GM21526 (cell line): ENCODE measurements around the gene TPPP2.

Source experiments
- ATAC-seq: cut with Tn5 transposase; IDR thresholded peaks from one replicate; pipeline ENCODE4 v1.9.1; 2021; ENCODE audit warnings: moderate library complexity; ENCODE audit not compliant: unreplicated experiment, low FRiP score

The TPPP2 gene

DNA sequence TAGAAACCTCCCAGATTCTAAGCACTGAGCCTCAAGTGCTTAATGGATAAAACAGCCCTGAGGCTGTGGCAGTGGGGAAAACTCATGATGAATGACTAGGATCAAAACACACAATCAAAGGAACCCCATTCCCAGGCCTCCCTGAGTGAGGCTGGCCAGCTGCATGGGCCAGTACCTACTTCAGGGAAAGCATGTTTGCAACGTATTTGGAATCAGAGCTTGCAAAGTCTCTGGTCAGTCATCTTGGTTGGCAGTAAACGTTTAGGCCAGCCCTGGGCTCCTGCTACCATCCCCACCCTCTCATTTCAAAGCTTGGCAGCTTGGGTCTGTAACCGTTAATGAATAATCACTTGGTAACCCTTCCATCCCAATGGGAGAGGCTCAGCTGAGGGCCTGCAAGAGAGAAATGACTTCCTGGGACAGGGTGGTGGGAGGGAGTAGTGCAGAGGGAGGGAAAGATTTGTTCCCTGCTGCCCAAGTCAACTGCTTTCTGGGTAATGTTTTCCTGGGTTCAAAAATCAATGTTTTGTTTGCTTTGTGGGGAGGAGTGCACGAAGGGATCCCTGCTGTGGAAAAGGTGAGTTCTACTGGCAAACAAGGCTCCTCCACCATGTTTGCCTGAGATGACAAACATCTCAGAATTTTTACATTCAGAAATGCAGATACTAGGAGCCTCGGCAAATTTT lies 25.6 kb downstream of the TPPP2 start:
- no peak for ATAC-seq

DNA sequence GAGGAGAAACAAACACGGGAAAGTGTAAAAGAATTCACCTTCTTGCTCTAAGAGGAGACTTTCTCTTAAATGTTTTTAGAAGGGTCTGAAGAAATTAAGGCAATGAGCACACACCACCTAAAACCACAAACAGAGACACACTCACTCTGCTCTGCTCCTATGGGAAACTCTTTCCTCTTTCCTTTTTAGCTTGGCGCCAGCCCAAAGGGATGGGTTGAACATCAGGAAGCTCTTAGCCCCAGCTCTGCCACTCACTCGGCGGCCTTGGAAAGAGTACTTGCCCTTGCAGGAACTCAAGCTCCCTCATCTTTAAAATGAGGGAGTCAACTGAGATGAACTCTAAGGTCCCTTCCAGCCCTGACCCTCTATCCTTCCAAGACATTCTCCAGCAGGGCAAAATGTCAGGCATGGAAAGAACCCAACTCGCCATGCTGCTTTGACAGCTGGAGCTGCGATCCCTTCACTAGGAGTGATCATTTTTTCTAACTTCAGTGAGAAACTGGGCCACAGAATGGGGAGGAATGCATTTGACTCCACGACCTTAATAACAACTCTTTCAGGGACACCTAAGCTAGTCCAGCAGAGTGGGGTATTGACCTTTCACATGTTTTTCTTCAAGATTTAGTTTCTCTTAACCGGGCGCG lies 26.6 kb downstream of the TPPP2 start:
- ATAC-seq: no peak

DNA sequence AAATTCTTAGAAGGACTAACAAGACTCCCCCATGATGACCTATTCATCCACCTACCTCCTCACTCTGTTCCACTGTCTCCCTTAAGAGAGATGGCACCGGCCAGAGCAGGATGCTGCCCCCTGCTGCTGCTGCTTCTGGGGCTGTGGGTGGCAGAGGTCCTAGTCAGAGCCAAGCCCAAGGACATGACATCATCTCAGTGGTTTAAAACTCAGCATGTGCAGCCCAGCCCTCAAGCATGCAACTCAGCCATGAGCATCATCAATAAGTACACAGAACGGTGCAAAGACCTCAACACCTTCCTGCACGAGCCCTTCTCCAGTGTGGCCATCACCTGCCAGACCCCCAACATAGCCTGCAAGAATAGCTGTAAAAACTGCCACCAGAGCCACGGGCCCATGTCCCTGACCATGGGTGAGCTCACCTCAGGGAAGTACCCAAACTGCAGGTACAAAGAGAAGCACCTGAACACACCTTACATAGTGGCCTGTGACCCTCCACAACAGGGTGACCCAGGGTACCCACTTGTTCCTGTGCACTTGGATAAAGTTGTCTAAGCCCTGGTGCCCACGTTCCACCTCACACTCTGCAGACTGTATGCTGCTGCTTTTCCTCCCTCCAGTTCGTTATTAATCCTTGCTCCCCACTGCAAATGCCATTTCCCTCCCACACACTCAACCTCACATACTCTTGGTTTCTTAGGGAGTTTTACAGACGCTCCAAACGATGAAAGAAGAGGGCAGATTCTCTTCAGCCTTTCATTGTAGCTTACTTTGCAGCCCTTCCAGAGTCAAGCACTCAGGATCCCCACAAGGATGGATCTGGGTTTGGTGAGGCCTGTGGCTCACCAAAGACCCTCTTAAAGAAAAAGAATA lies 28.0 kb downstream of the TPPP2 start, which contains the start of gene RNASE8:
TSS of gene RNASE8 (plus strand) at position 20 of the 873 bp plus-strand sequence. CDS start at position 91, 71 bp downstream.
- ATAC-seq: no peak

DNA sequence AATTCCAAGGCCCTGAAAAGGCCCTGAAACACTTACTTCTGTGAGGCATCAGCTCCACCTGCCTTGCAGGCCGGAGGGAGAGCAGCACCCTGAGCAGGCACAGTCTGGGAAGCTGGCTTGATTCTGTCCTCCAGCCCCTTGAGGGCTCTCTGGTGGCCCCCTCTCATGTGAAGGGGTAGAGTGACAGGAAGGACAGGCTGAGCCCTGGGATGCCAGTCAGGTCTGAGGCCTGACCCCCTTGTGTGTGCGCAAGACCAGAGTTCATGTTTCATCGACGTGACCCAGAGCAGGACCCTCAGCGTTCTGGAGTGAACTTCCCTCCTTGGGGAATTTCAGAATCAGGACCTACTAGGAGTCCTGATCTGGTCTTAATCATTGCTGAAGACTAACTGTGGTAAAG lies 28.9 kb downstream of the TPPP2 start:
- ATAC-seq: no peak

DNA sequence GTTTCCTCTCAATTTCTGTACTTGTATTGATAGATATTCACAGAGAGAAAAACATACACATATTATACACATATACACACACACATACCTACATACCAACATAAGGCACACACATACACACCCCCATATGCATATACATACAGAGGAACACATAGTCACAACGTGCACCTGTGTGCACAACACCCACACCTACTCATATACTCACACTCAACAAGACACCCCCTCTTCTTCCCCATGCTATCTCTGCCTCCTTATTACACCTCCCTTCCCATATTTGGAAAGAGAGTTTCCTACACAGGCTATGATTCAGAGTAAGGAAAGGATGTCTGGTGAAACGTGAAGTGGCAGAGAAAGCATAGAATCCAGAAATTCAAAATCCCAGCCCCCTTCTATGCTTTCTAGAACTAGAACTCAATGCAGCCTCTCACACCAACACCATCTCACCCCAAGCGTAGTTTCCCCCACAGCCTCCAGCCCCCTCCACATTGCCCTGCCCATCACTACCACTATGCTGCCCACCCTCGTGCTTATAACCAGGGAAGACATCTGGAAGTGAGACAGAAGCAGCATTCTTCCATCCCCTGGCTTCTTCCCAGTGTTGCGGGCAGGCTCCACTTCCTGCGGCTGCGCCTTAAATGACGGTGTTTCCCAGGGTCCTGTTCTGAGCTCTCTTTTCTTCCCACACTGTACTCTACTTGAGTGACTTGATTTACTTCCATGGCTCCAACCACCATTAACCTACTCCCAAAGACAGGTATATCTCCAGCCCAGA lies 30.0 kb downstream of the TPPP2 start:
- ATAC-seq: no peak

DNA sequence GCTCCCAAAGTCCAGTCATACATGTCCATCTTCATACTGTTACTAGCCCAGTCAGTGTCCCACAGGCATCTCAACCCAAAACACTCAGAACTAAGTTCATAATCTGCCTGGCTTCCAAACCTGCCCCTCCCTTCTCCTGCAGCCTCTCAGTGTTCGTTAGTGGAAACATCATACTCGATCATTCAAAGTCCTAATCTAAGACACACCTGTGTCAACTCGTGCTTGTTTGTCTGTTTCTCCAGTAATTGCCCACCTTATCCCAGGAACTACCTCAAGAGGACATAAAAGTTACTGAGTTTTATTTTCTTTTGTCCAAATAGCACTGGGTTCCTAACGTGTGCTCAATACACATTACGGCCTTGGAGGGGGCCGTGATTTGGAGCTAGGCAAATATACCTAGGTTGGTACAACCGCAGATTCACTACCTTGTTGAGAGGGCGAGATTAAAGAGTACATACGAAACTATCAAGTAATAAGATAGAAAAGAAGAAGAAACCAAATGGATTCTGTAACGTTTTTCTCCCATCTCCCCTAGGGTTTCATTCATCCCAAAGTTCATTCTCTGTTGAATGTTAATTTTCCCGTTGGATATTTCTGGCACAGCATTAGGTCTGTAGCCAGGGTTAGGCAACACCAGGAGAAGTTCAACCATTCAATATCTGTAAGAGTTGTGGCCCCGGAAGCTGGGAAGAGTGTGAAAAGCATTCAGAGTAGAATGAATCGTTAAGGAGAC lies 30.8 kb downstream of the TPPP2 start:
- no peak for ATAC-seq

DNA sequence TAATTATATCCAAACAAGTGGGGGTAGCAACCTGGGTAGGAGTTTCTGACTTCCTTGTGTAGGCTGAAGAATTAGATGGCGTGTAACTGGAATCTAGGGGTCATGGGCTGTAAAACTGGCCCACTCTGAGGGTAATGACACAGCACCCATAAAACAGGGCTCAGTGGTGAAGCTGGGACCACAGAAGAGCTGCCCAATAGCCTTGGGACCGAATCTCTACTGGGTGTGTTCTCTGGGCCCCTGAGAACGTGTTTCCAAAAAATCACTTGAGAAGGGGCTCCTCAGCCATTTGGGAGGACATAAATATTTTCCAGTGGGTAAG lies 31.3 kb downstream of the TPPP2 start:
- no peak for ATAC-seq

DNA sequence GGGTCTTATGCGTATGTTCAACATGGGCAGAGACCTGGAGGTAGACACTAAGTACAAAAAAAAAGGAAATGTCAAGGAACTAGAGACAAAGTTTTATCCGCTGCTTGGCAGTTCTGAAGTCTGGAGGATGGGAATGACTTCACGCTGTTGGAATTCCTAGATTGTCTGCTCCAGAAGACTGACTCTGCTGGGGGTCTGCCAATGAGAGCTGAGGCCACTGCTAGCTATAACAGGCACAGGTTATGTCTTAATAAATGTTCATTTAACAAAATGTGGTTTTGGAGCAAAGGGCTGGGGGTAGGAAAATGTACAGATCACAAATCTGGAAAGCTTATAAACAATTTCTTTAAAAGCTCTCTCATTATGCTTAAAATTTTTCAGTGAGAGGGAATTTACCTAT lies 33.5 kb downstream of the TPPP2 start:
- no peak for ATAC-seq

DNA sequence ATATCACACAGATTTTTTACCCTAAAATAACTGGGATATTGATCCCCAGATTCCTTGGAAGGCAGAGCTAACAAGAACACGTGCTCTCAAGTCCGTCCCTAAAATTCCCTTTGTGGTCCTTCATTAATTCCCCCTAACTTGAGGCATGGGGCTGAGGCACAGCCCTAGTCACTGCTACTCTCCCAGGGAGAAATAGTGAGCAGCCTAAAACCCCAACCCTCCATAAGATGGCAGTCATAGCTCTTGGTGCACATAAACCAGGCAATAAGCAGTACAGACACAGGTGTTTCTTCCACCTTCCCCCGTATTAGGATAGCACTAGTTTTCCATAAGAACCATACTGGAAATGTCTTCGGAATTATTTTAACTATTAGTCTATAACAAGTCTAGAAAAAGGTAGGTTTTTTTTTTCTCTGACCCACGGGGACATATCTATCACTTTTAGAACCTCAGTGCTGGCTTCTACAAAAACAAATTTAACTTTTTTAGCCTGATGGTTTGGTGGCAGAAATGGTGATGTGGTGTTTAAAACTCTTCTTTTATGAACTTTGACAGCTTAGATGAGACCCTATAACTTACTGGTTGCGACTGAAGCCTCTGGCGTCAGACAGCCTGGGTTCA lies 37.0 kb downstream of the TPPP2 start:
- ATAC-seq: no peak

DNA sequence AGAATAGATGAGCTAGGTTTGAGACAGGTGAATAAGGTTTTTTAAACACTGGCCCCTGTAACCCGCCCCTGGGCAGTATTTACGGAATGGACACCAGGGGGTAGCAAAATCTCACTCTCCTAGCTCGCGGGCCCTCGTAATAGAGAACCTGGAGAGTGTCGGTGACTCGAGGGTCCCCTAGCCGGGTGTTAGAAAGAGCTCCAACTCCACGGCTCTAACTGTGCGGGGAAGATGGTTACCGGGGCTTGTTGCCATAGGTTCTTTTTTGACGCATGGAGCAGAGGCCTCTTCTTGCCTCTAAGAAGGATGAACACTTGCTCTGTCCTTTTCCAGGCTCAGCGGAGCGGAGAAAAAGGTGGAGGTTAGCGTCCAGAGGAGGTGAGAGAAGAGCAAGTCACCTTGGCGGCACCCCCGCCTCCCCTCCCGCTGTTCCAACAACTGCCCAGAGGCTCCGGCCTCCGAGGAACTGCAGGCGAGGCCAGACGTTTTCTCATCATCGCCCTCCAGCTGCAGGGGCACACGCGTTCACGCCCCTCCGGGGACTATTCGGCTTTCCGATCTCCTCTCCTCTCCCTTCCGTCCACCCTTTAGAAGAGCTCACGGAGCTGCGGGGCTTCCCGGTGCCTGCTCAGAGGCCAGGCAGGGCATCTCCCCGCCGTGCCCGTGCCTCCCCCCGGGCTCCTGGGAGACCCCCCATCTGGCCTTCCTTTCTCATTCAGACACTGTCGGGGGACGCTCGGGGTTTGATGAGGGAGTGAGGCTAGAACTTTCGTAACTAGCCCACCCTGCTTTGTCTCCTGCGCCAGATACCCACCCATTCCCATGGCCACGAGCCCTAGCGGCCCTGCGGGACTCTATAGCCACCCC lies 38.7 kb downstream of the TPPP2 start:
- no peak for ATAC-seq

DNA sequence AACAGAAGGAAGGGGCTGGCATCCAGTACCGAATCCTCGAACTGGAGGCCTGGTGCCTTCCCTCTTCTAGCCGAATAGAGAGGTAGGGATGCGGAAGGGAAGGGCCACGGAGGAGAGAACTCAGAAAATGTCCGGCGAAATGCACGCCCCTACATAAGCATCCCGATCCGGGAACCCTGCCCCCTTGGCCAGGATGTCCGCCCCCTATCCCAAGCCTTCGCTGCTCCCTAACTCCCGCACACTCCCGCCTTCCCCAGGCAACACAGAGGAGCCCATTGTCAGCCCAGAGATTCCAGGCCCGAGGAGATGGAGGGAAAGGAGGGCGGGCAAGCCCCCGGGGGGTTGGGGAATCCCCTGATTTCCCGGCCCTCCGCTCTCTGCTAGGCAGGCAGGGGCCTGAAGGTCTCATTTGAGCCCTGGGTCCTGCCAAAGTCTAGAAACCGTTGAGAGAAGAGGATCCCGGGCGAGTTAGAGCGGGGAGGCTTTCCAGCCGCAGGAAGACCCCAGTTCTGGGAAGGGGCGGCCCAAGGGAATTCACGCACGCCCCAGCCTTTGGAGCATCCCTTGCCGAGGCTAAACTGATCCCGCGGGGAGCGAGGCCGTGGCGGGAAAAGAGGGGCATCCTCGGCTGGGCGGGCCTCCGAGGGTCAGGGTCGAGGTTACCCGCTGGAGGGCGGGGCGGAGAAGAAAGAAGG lies 39.5 kb downstream of the TPPP2 start:
- ATAC-seq: no peak

DNA sequence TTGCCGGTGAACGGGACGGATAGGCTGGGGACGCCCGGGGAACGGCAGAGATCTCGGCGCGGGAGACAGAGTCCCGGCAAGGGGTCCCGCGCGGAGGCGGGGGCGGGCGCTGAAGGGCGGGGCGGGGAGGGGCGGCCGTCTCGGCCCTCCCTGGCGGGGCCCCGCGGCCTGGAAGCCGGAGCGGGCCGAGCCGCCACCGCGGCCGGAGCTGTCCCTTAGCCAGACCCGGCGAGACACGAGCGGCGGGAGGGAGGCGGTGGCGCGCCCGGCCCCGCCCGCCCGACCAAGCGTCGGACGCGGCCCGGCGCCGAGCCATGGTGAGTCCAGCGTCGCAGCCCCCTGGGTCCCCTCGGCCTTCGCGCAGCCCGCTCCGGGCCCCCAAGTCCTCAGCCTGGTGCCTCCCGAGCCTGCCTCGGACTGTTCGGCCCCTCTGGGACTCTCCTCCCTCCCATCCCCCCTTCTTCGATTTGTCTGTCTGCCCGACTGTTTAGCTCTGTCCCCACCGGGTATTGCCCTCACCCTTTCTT lies 40.1 kb downstream of the TPPP2 start, which contains the start of gene ARHGEF40:
TSS of gene ARHGEF40 (plus strand) at position 222 of the 527 bp plus-strand sequence. CDS start at position 315, 93 bp downstream.
- no peak for ATAC-seq

DNA sequence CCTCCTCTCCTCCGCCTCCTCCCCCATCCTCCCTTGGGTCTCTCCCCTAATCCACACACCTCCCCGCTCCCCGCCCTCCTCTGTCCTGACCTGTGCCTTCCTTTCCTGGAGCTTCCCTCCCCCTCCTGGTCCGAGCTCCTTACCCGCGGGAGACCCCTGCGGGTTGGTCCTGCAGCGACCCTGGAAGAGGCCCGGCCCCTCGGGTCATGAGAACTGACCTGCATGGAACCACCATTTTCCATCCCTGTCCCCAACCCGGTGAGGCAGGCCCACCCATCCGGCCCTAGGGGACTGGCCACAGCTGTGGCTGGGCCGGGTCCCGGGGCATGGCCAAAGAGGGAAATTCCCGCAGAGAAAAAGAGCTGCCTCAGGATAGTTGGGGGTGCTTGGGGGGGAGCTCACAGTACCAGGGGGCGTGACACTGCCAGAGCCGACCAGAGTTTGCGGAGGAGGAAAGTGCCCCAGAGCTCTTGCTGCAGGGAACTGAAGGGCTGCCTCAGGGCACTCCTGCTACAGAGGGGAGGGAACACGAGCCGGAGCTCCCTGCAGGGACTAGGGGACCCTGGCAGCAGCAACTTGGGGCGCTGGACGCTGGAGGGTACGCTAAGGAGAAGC lies 40.7 kb downstream of the TPPP2 start:
- no peak for ATAC-seq

DNA sequence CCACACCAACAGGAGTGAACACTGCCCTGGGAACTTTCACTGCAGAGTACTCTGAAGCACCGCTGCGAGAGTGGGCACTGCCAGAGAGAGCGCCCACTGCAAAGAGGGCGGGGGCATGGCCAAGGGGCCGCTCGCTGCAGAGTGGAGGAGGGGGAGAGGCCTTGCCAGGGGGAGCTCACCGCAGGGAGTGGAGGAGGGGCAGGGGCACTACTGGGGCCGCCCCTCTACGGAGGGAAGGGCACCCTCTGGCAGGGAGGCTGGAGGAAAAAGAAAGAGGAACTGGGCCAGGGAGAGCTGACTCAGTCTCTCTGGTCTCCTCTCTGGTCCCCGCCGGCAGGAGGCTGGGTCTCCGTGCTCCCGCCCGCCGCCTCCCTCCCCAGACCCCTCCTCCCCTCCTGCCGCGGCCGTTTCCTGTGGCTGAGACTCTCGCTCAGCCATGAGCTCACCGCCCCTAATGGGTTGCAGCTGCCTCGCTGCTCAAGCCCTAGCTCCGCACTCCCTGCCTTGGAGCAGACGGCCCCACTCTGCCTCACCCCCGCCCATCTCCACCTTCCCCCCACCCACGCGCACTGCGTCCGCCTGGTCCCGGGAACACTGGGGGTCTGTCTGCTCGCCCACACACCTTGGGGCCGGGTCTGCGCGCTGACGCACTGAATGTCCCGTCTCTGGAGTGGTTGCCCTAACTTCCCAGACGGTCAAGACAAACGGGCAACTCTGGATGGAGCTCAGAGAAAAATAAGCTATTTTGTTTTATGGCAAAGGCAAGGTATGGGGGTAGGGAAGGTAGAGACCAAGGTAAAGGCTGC lies 41.4 kb downstream of the TPPP2 start:
- peak; percentile 67 for ATAC-seq

DNA sequence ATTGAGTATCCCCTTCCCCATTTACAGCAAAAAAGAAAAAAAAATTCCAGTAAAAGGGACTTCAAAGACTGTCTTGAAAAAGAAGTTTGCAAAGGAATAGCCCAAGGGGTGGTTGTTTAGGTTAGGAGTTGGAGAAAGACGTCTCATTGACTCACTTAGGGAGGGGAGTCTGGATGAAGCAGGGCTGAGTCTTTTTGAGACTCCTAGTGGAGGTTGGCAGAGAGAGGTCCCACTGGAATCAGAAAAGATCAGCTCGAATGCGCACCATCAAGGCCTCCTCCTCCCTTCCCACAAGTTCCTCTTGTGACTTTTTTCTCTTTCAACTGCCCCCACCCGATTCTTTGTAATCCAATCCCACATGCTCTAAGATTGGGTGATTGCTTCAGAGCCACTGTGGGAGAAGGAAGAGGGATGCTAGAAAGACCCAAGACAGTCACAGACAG lies 42.0 kb downstream of the TPPP2 start:
- no peak for ATAC-seq

DNA sequence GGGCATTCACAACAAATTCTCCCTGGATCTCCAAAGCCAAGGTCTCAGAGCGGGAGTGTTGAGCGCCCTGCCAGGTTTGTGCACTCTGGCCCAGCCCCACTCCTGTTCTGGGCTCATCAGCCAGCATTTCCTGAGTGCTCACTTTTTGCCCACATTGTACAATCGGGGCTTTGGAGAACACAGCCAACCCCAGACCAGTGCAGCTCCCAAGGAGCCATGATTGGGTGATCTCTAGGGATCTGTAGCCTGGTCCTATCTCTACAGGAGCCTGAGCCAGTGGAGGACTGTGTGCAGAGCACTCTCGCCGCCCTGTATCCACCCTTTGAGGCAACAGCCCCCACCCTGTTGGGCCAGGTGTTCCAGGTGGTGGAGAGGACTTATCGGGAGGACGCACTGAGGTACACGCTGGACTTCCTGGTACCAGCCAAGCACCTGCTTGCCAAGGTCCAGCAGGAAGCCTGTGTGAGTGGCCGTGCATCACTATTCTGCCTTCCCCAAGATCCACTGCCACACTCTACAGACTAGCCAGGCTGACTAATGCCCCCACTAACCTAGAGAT lies 42.8 kb downstream of the TPPP2 start:
- no peak for ATAC-seq
